ENCODE results near the gene ZFR.
"Not testable (repeated sequence)": the region's sequence is repeated elsewhere in the genome, so short reads cannot be mapped to it uniquely, and the experiment has no call there.

DNA sequence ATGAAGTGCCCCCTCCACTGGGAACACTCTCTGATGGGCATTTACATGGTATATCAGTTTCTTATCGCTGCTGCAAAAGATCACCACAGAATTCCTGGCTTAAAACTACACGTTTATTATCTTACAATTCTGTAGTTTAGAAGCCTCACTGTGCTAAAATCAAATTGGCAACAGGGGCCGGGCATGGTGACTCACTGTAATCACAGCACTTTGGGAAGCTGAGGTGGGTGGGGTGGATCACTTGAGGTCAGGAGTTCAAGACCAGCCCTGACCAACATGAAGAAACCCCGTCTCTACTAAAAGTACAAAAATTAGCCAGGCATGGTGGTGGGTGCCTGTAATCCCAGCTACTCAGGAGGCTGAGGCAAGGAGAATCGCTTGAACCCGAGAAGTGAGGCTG is 7.8 kb upstream of the ZFR start:
- not testable (repeated sequence) for TF ChIP-seq EZH2 (IDR thresholded peaks at IDR 0.05; ENCODE audit: insufficient read depth, poor library complexity, severe bottlenecking); EZH2phosphoT487 (IDR thresholded peaks at IDR 0.05; ENCODE audit: insufficient read depth, low read depth)
